MM.1S (cell line): ENCODE data around the gene ZNF507.

Experiments used
- DNase-seq: peaks from one replicate; pipeline ENCODE4 v3.0.0-alpha.2; 2015
- H2AFZ ChIP-seq: fragments of 300-600 bp; sonication (generic); 2 replicates; pipeline ENCODE4 v1.6.0; 2016; ENCODE audit warnings: antibody characterized with exemption, low read length
- H3F3A ChIP-seq: fragments of 300-600 bp; sonication (generic); 2 replicates; pipeline ENCODE4 v1.6.1; 2016; ENCODE audit warnings: mild to moderate bottlenecking, antibody characterized with exemption, low read length, moderate library complexity, mixed read lengths; ENCODE audit not compliant: insufficient read depth
- H3K27ac ChIP-seq: fragments of 300-600 bp; sonication (generic); 2 replicates; pipeline ENCODE4 v1.5.1; 2016; ENCODE audit warnings: mild to moderate bottlenecking, low read length
- H3K27me3 ChIP-seq: fragments of 300-600 bp; sonication (generic); replicated peaks from 2 replicates; pipeline ENCODE4 v1.6.0; 2016; ENCODE audit warnings: low read length; ENCODE audit not compliant: insufficient read depth
- H3K36me3 ChIP-seq: fragments of 300-600 bp; sonication (generic); replicated peaks from 2 replicates; pipeline ENCODE4 v1.6.1; 2016; ENCODE audit warnings: mild to moderate bottlenecking, low read length, mixed read lengths; ENCODE audit not compliant: insufficient read depth
- H3K4me1 ChIP-seq: fragments of 300-600 bp; sonication (generic); 2 replicates; pipeline ENCODE4 v1.6.1; 2016; ENCODE audit warnings: low read length, mixed read lengths
- H3K4me2 ChIP-seq: fragments of 300-600 bp; sonication (generic); 2 replicates; pipeline ENCODE4 v1.6.0; 2016; ENCODE audit warnings: low read depth, low read length
- H3K4me3 ChIP-seq: fragments of 300-600 bp; sonication (generic); 2 replicates; pipeline ENCODE4 v1.5.1; 2016; ENCODE audit warnings: low read length, mixed read lengths
- H3K79me2 ChIP-seq: fragments of 300-600 bp; sonication (generic); 2 replicates; pipeline ENCODE4 v1.6.1; 2016; ENCODE audit warnings: mixed run types, low read length, mixed read lengths
- H3K9ac ChIP-seq: fragments of 300-600 bp; sonication (generic); 2 replicates; pipeline ENCODE4 v1.6.1; 2016; ENCODE audit warnings: low read length, mixed read lengths
- H3K9me2 ChIP-seq: fragments of 300-600 bp; sonication (generic); replicated peaks from 2 replicates; pipeline ENCODE4 v1.6.1; 2016; ENCODE audit warnings: mild to moderate bottlenecking, low read length, mixed read lengths; ENCODE audit not compliant: insufficient read depth
- H3K9me3 ChIP-seq: fragments of 300-600 bp; sonication (generic); replicated peaks from 2 replicates; pipeline ENCODE4 v1.6.1; 2016; ENCODE audit warnings: mild to moderate bottlenecking, low read length, mixed read lengths; ENCODE audit not compliant: insufficient read depth
- H4K20me1 ChIP-seq: fragments of 300-600 bp; sonication (generic); 2 replicates; pipeline ENCODE4 v1.6.1; 2016; ENCODE audit warnings: mild to moderate bottlenecking, low read length, moderate library complexity, mixed read lengths; ENCODE audit not compliant: insufficient read depth
- CTCF ChIP-seq: fragments of 300-600 bp; sonication (generic); IDR thresholded peaks from 2 replicates; pipeline ENCODE4 v1.5.1; 2016; ENCODE audit warnings: antibody characterized with exemption, low read length, mixed read lengths
- EZH2 ChIP-seq: fragments of 300-600 bp; sonication (generic); optimal IDR thresholded peaks from 2 replicates; pipeline ENCODE3; 2017; ENCODE audit warnings: low read depth, mild to moderate bottlenecking, antibody characterized with exemption, low read length, mixed read lengths
- EZH2phosphoT487 ChIP-seq: fragments of 300-600 bp; sonication (generic); IDR thresholded peaks from 2 replicates; pipeline ENCODE4 v1.6.1; 2018; ENCODE audit warnings: antibody characterized with exemption, low read length

The ZNF507 gene

GRCh38 chr19:32339423-32339822 is 6.0 kb upstream of the ZNF507 start:
- no peaks in the 10 kb centered on the region for H3K9me2 ChIP-seq
- no peak overlapping the region for H3K27ac ChIP-seq
- no peaks in the 10 kb centered on the region for H3F3A ChIP-seq

GRCh38 chr19:32339988-32340874 is 5.2 kb upstream of the ZNF507 start:
- Histone ChIP-seq H4K20me1 (no peaks in the 10 kb centered on the region), H3K4me2 (no peak overlapping the region), H3K4me1 (no peaks in the 10 kb centered on the region), H3K36me3 (no peaks in the 10 kb centered on the region), H3K9me3 (no peaks in the 10 kb centered on the region), H3K27ac (no peak overlapping the region), H2AFZ (no peak overlapping the region), H3K4me3 (no peak overlapping the region), H3K9ac (no peak overlapping the region), H3K9me2 (no peaks in the 10 kb centered on the region), H3K27me3 (peaks cover 14% of the 10 kb centered on the region), H3K79me2 (no peaks in the 10 kb centered on the region), H3F3A (no peaks in the 10 kb centered on the region)
- DNase-seq: peak; percentile 42
- TF ChIP-seq CTCF: peak; percentile 73
- no peak for TF ChIP-seq EZH2

More at GRCh38 chr19:32339423-32339822, 6.0 kb upstream of the ZNF507 start:
- Histone ChIP-seq H3K4me2 (no peak overlapping the region), H3K9ac (no peak overlapping the region), H3K4me3 (no peak overlapping the region), H3K27me3 (peaks cover 14% of the 10 kb centered on the region), H3K4me1 (no peaks in the 10 kb centered on the region), H2AFZ (no peak overlapping the region), H3K36me3 (no peaks in the 10 kb centered on the region), H4K20me1 (no peaks in the 10 kb centered on the region), H3K9me3 (no peaks in the 10 kb centered on the region), H3K79me2 (no peaks in the 10 kb centered on the region)
- TF ChIP-seq EZH2phosphoT487 (no peak), CTCF (no peak), EZH2 (no peak)
- no peak for DNase-seq

- Histone ChIP-seq H3K4me3 (no peak overlapping the region), H3K9me2 (no peaks in the 10 kb centered on the region), H3K27ac (no peak overlapping the region), H3K36me3 (no peaks in the 10 kb centered on the region; the same call in 1 of the 2 replicates), H3K79me2 (peaks cover 22% of the 10 kb centered on the region), H3K9me3 (no peaks in the 10 kb centered on the region), H2AFZ (no peak overlapping the region), H3K4me1 (no peaks in the 10 kb centered on the region), H4K20me1 (no peaks in the 10 kb centered on the region), H3K9ac (no peak overlapping the region), H3K4me2 (no peak overlapping the region), H3K27me3 (peaks cover 14% of the 10 kb centered on the region), H3F3A (no peaks in the 10 kb centered on the region)
- TF ChIP-seq CTCF: no peak
- no peak for DNase-seq
These were observed 2.7 kb upstream of the ZNF507 start for GRCh38 chr19:32342695-32343094.
